ENCODE measurements around the gene DCBLD1. TPM values are rescaled to one million over a fixed set of nuclear protein-coding genes. Genes with fewer than 3 reads are reported as not detected.

DCBLD1 gene
- total and polyA plus RNA-seq, 4 donors = 2.7 to 10.4 (median 4.4) TPM

DNA sequence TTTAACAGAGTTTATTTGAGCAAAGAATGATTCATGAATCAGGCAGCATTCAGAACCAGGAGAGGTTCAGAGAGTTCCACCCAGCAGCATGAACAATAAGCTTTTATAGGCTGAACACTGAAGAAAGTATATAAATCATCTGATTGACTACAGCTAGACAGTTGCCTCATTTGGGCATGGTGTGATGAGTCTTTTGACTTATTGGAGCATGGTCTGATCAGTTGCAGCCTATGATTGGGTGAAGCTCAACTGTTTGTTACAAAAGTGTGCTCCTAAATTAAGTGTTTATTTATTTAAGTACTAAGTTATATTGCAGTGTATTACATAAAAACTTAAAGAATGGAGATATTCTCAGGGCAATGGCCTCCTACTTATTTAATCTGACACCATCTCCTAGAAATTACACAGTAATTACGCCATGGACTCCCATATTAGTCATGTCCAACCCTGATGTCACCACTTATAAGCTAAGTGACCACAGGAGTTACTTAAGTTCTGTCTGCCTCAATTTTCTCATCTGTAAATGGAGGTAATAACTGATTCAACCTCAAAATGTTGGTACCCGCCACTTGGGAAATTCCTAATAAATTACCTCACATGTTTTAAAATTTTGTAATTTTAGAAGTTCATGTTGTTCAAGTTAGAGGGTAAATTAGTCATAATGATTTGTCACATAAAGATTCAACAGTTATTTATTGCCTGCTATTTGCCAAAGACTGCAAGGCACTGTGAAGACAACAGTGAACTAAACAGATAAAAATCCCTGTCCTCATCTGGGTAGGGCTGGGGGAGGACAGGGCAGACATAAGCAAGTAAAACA, 41.6 kb upstream of the DCBLD1 start:
- no peaks in the 10 kb centered on the region for H3K9me3 ChIP-seq (ENCODE audit: control insufficient read depth in 4 of 4, low read length in 3 of 4)
- TF ChIP-seq RXRA (IDR thresholded peaks at IDR 0.05) (no peak), HNF4A (conservative IDR thresholded peaks at IDR 0.05) (no peak), FOXA1 (IDR thresholded peaks at IDR 0.05) (no peak), NR2F2 (IDR thresholded peaks at IDR 0.05) (no peak), EGR1 (IDR thresholded peaks at IDR 0.05; ENCODE audit: low read depth in 2 of 2) (no peak), JUND (IDR thresholded peaks at IDR 0.05) (no peak), HNF4G (IDR thresholded peaks at IDR 0.05) (no peak), YY1 (IDR thresholded peaks at IDR 0.05) (no peak), GABPA (IDR thresholded peaks at IDR 0.05 in 1 of 2, conservative IDR thresholded peaks at IDR 0.05 in 1 of 2) (no peak), TAF1 (conservative IDR thresholded peaks at IDR 0.05) (no peak), FOXA2 (IDR thresholded peaks at IDR 0.05) (no peak)
- TF ChIP-seq, protein P1, sequence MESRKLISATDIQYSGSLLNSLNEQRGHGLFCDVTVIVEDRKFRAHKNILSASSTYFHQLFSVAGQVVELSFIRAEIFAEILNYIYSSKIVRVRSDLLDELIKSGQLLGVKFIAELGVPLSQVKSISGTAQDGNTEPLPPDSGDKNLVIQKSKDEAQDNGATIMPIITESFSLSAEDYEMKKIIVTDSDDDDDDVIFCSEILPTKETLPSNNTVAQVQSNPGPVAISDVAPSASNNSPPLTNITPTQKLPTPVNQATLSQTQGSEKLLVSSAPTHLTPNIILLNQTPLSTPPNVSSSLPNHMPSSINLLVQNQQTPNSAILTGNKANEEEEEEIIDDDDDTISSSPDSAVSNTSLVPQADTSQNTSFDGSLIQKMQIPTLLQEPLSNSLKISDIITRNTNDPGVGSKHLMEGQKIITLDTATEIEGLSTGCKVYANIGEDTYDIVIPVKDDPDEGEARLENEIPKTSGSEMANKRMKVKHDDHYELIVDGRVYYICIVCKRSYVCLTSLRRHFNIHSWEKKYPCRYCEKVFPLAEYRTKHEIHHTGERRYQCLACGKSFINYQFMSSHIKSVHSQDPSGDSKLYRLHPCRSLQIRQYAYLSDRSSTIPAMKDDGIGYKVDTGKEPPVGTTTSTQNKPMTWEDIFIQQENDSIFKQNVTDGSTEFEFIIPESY (IDR thresholded peaks at IDR 0.05) = no peak
- TF ChIP-seq, protein P2, sequence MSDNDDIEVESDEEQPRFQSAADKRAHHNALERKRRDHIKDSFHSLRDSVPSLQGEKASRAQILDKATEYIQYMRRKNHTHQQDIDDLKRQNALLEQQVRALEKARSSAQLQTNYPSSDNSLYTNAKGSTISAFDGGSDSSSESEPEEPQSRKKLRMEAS (IDR thresholded peaks at IDR 0.05) = no peak
- TF ChIP-seq, protein P3, sequence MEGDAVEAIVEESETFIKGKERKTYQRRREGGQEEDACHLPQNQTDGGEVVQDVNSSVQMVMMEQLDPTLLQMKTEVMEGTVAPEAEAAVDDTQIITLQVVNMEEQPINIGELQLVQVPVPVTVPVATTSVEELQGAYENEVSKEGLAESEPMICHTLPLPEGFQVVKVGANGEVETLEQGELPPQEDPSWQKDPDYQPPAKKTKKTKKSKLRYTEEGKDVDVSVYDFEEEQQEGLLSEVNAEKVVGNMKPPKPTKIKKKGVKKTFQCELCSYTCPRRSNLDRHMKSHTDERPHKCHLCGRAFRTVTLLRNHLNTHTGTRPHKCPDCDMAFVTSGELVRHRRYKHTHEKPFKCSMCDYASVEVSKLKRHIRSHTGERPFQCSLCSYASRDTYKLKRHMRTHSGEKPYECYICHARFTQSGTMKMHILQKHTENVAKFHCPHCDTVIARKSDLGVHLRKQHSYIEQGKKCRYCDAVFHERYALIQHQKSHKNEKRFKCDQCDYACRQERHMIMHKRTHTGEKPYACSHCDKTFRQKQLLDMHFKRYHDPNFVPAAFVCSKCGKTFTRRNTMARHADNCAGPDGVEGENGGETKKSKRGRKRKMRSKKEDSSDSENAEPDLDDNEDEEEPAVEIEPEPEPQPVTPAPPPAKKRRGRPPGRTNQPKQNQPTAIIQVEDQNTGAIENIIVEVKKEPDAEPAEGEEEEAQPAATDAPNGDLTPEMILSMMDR (IDR thresholded peaks at IDR 0.05; ENCODE audit: low read depth, low read length, missing input control) = no peak
- TF ChIP-seq, protein P4, sequence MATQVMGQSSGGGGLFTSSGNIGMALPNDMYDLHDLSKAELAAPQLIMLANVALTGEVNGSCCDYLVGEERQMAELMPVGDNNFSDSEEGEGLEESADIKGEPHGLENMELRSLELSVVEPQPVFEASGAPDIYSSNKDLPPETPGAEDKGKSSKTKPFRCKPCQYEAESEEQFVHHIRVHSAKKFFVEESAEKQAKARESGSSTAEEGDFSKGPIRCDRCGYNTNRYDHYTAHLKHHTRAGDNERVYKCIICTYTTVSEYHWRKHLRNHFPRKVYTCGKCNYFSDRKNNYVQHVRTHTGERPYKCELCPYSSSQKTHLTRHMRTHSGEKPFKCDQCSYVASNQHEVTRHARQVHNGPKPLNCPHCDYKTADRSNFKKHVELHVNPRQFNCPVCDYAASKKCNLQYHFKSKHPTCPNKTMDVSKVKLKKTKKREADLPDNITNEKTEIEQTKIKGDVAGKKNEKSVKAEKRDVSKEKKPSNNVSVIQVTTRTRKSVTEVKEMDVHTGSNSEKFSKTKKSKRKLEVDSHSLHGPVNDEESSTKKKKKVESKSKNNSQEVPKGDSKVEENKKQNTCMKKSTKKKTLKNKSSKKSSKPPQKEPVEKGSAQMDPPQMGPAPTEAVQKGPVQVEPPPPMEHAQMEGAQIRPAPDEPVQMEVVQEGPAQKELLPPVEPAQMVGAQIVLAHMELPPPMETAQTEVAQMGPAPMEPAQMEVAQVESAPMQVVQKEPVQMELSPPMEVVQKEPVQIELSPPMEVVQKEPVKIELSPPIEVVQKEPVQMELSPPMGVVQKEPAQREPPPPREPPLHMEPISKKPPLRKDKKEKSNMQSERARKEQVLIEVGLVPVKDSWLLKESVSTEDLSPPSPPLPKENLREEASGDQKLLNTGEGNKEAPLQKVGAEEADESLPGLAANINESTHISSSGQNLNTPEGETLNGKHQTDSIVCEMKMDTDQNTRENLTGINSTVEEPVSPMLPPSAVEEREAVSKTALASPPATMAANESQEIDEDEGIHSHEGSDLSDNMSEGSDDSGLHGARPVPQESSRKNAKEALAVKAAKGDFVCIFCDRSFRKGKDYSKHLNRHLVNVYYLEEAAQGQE (IDR thresholded peaks at IDR 0.05) = no peak
- peaks cover 0 to 8% (median 3%) of the 10 kb centered on the region in 4 donors for H3K4me1 ChIP-seq (ENCODE audit: control insufficient read depth in 4 of 4, insufficient read depth in 4 of 4, low read length in 3 of 4)
- H3K27me3 ChIP-seq (ENCODE audit: control insufficient read depth in 4 of 4, insufficient read depth in 4 of 4, low read length in 3 of 4) = peaks cover 0 to 2% (median 0%) of the 10 kb centered on the region in 4 donors
- no peak overlapping the region for H3K27ac ChIP-seq (ENCODE audit: low read depth in 1 of 2, low read length in 2 of 2)
- WGBS = 88% methylated on average over 2 of the region's 2 CpGs
- H3K4me3 ChIP-seq (ENCODE audit: low read depth in 1 of 3, low read length in 3 of 3) = no peak overlapping the region
- no peaks in the 10 kb centered on the region for H3K36me3 ChIP-seq (ENCODE audit: control insufficient read depth in 4 of 4, insufficient read depth in 3 of 4, low read depth in 1 of 4, low read length in 3 of 4)
- no peak overlapping the region for H3K9ac ChIP-seq (ENCODE audit: low read depth in 1 of 2, low read length in 2 of 2)
- DNase-seq (ENCODE audit: low spot score) = no peak

Measured in liver (tissue), 9 donors.